Smooth muscle cell (in vitro differentiated cells): ENCODE results near the gene TTC1. TPM values are rescaled to one million over a fixed set of nuclear protein-coding genes. Genes with fewer than 3 reads are reported as not detected.

ENCODE experiments used
- DNase-seq: peaks from one replicate; lab custom pipeline; 2025; ENCODE audit not compliant: unreplicated experiment; lab: John Stamatoyannopoulos, UW
- H2AFZ ChIP-seq: fragments of 200-600 bp; sonication (generic); 2 replicates; pipeline ENCODE4 v1.6.0; 2016; ENCODE audit warnings: antibody characterized with exemption, low read depth, mild to moderate bottlenecking
- H3F3A ChIP-seq: fragments of 200-600 bp; sonication (generic); 2 replicates; pipeline ENCODE4 v1.6.0; 2017; ENCODE audit warnings: antibody characterized with exemption, low read depth
- H3K27ac ChIP-seq: fragments of 200-600 bp; sonication (generic); 2 replicates; pipeline ENCODE4 v1.5.1; 2016; ENCODE audit warnings: low read depth, mild to moderate bottlenecking
- H3K27me3 ChIP-seq: fragments of 200-600 bp; sonication (generic); 2 replicates; pipeline ENCODE4 v1.6.1; 2016; ENCODE audit warnings: low read depth, mild to moderate bottlenecking
- H3K36me3 ChIP-seq: fragments of 200-600 bp; sonication (generic); 2 replicates; pipeline ENCODE4 v1.5.1; 2016; ENCODE audit warnings: low read depth
- H3K4me1 ChIP-seq: fragments of 200-600 bp; sonication (generic); 2 replicates; pipeline ENCODE4 v1.5.1; 2016; ENCODE audit warnings: low read depth
- H3K4me2 ChIP-seq: fragments of 200-600 bp; sonication (generic); 2 replicates; pipeline ENCODE4 v1.6.0; 2016; ENCODE audit warnings: mild to moderate bottlenecking
- H3K4me3 ChIP-seq: fragments of 200-600 bp; sonication (generic); 2 replicates; pipeline ENCODE4 v1.5.1; 2016; ENCODE audit warnings: mild to moderate bottlenecking
- H3K79me2 ChIP-seq: fragments of 200-600 bp; sonication (generic); 2 replicates; pipeline ENCODE4 v1.6.0; 2016; ENCODE audit warnings: low read depth, mild to moderate bottlenecking
- H3K9ac ChIP-seq: fragments of 200-600 bp; sonication (generic); 2 replicates; pipeline ENCODE4 v1.6.0; 2016; ENCODE audit warnings: low read depth
- H3K9me3 ChIP-seq: fragments of 200-600 bp; sonication (generic); replicated peaks from 2 replicates; pipeline ENCODE4 v1.5.1; 2016; ENCODE audit warnings: low read depth
- H4K20me1 ChIP-seq: fragments of 200-600 bp; sonication (generic); 2 replicates; pipeline ENCODE4 v1.6.0; 2016; ENCODE audit warnings: low read depth
- WGBS: methylation state at CpG from one replicate; pipeline ENCODE4 v1.1.7; 2016; ENCODE audit warnings: low lambda C conversion rate; 5-methylcytosine and 5-hydroxymethylcytosine counted together
- polyA plus RNA-seq: library from polyadenylated mRNA; unstranded; fragments of >200 nt; fragmentation: Nextera tagmentation; extraction: Ambion mirVana; gene quantifications from 2 replicates; pipeline ENCODE4 v1.2.1, GENCODE V29; 2016
- total RNA-seq: library from RNA; depleted of rRNA; stranded (reverse); fragments of >200 nt; gene quantifications from 2 replicates; pipeline ENCODE4 v1.2.3, GENCODE V29; 2014
- TF ChIP-seq, protein P1 (sequence below): fragments of 200-600 bp; sonication (generic); IDR thresholded peaks from 2 replicates; pipeline ENCODE4 v1.5.1; 2017; ENCODE audit warnings: borderline replicate concordance, mild to moderate bottlenecking, antibody characterized with exemption; ENCODE audit not compliant: insufficient read depth, poor library complexity, severe bottlenecking

Gene TTC1
- total and polyA plus RNA-seq, 2 experiments from 2014 or later: 31.5 to 50.7 TPM

DNA sequence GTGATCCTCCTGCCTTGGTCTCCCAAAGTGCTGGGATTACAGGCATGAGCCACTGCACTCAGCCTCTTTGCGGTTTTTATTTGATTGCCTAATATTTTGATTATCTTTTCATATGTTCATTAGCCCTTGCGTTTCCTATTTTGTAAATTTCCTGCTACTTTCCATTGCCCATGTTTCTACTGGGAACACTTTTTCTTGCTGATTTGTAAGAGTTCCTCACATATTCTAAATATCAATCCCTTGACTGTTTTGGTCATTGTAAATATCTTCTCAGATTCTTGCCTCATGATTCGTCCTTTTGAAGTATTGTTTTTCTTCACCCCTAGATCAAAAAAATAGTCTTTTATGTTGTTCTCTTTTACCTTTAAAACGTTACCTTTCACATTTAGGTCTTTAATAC is 37.9 kb upstream of the TTC1 start:
- peaks cover 5% of the 10 kb centered on the region for H3F3A ChIP-seq
- TF ChIP-seq, protein P1, sequence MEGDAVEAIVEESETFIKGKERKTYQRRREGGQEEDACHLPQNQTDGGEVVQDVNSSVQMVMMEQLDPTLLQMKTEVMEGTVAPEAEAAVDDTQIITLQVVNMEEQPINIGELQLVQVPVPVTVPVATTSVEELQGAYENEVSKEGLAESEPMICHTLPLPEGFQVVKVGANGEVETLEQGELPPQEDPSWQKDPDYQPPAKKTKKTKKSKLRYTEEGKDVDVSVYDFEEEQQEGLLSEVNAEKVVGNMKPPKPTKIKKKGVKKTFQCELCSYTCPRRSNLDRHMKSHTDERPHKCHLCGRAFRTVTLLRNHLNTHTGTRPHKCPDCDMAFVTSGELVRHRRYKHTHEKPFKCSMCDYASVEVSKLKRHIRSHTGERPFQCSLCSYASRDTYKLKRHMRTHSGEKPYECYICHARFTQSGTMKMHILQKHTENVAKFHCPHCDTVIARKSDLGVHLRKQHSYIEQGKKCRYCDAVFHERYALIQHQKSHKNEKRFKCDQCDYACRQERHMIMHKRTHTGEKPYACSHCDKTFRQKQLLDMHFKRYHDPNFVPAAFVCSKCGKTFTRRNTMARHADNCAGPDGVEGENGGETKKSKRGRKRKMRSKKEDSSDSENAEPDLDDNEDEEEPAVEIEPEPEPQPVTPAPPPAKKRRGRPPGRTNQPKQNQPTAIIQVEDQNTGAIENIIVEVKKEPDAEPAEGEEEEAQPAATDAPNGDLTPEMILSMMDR: no peak
- no peak for DNase-seq
- H3K79me2 ChIP-seq: no peaks in the 10 kb centered on the region
- H3K36me3 ChIP-seq: no peaks in the 10 kb centered on the region
- no peaks in the 10 kb centered on the region for H3K9me3 ChIP-seq
- H3K4me3 ChIP-seq: no peak overlapping the region
- peaks cover 58% of the 10 kb centered on the region for H3K27me3 ChIP-seq
- H3K4me2 ChIP-seq: no peak overlapping the region
- 70% methylated on average over 4 of the region's 4 CpGs for WGBS
- H3K4me1 ChIP-seq: no peaks in the 10 kb centered on the region
- H2AFZ ChIP-seq: no peak overlapping the region
- no peak overlapping the region for H3K9ac ChIP-seq
- no peak overlapping the region for H3K27ac ChIP-seq
- H4K20me1 ChIP-seq: no peaks in the 10 kb centered on the region

GRCh38 chr5:159971514-159971913 is 37.4 kb upstream of the TTC1 start:
- no peak overlapping the region for H3K9ac ChIP-seq
- 51% methylated on average over 8 of the region's 11 CpGs for WGBS

DNA sequence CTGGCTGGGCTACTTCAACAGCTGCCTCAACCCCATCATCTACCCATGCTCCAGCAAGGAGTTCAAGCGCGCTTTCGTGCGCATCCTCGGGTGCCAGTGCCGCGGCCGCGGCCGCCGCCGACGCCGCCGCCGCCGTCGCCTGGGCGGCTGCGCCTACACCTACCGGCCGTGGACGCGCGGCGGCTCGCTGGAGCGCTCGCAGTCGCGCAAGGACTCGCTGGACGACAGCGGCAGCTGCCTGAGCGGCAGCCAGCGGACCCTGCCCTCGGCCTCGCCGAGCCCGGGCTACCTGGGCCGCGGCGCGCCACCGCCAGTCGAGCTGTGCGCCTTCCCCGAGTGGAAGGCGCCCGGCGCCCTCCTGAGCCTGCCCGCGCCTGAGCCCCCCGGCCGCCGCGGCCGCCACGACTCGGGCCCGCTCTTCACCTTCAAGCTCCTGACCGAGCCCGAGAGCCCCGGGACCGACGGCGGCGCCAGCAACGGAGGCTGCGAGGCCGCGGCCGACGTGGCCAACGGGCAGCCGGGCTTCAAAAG is 36.9 kb upstream of the TTC1 start:
- Histone ChIP-seq H3K4me2 (peak overlapping the region; percentile 88), H3K27me3 (peaks cover 53% of the 10 kb centered on the region), H4K20me1 (no peaks in the 10 kb centered on the region), H3K4me3 (peak overlapping the region; percentile 47), H3K9ac (no peak overlapping the region), H3K9me3 (no peaks in the 10 kb centered on the region), H3K4me1 (no peaks in the 10 kb centered on the region), H3K27ac (no peak overlapping the region), H3F3A (peaks cover 5% of the 10 kb centered on the region), H3K79me2 (no peaks in the 10 kb centered on the region), H2AFZ (no peak overlapping the region), H3K36me3 (no peaks in the 10 kb centered on the region)
- DNase-seq: no peak
- TF ChIP-seq, protein P1: no peak
- WGBS: 3% methylated on average over 66 of the region's 76 CpGs

More at GRCh38 chr5:159971514-159971913, 37.4 kb upstream of the TTC1 start:
- Histone ChIP-seq H3K4me1 (no peaks in the 10 kb centered on the region), H3K36me3 (no peaks in the 10 kb centered on the region), H4K20me1 (no peaks in the 10 kb centered on the region), H3K9me3 (no peaks in the 10 kb centered on the region), H3K4me2 (peak overlapping the region; percentile 88), H3K27me3 (peaks cover 53% of the 10 kb centered on the region), H2AFZ (no peak overlapping the region), H3K4me3 (peak overlapping the region; percentile 47), H3F3A (peaks cover 5% of the 10 kb centered on the region), H3K27ac (no peak overlapping the region), H3K79me2 (no peaks in the 10 kb centered on the region)
- TF ChIP-seq, protein P1: no peak
- no peak for DNase-seq
